Gastroesophageal sphincter (tissue), 4 donors: ENCODE measurements around the gene UGCG. TPM values are rescaled to one million over a fixed set of nuclear protein-coding genes. Genes with fewer than 3 reads are reported as not detected.

ENCODE experiments used
- small RNA-seq, 4 donors: library from RNA; depleted of rRNA; stranded (forward); fragments of <200 nt; gene quantifications; one replicate each; pipeline ENCODE3, GENCODE V24; 2016
- total RNA-seq, 4 donors: library from RNA; depleted of rRNA; stranded (reverse); fragments of >200 nt; gene quantifications; one replicate each; pipeline ENCODE4 v1.1.0, GENCODE V29; 2016

Gene UGCG
- total RNA-seq, 4 donors from 2014 or later, result 30.0 to 52.6 (median 43.2) TPM

Small RNA genes lying within 50 kb of the gene (small RNA-seq; reads per million reads assigned to genes)
- 0 to 0.36 (median 0.06) reads per million in 4 donors for gene MIR4668

Other genes with a start within 250 kb of the UGCG start
- gene GNG10, start 235.2 kb upstream of the UGCG start, total RNA-seq, result 10 to 100 TPM; 41.4 to 96.4 (median 82.0) TPM
- not detected for gene SHOC1, start 101.9 kb upstream of the UGCG start, total RNA-seq